OCI-LY1 (cell line): ENCODE results near the gene KLF11.
"Not testable (repeated sequence)": the region's sequence is repeated elsewhere in the genome, so short reads cannot be mapped to it uniquely, and the experiment has no call there.

ENCODE experiments used
- H2AFZ ChIP-seq: fragments of 200-600 bp; sonication (generic), shearing (Covaris generic); 2 replicates; pipeline ENCODE4 v1.6.0; 2014; ENCODE audit warnings: antibody characterized with exemption, mild to moderate bottlenecking, low read length
- H3F3A ChIP-seq: fragments of 200-600 bp; sonication (generic), shearing (Covaris generic); 2 replicates; pipeline ENCODE4 v1.6.0; 2014; ENCODE audit warnings: mild to moderate bottlenecking, antibody characterized with exemption, low read length, moderate library complexity; ENCODE audit not compliant: insufficient read depth
- H3K27ac ChIP-seq: fragments of 200-600 bp; sonication (generic); 2 replicates; pipeline ENCODE4 v1.5.1; 2014; ENCODE audit warnings: low read length, mixed run types, mild to moderate bottlenecking, low read depth; ENCODE audit not compliant: poor library complexity, severe bottlenecking
- H3K27me3 ChIP-seq: fragments of 200-600 bp; sonication (generic); 2 replicates; pipeline ENCODE4 v1.6.0; 2014; ENCODE audit warnings: antibody characterized with exemption, mild to moderate bottlenecking, low read length, moderate library complexity; ENCODE audit not compliant: insufficient read depth
- H3K36me3 ChIP-seq: fragments of 200-600 bp; sonication (generic); 2 replicates; pipeline ENCODE4 v1.6.1; 2014; ENCODE audit warnings: mild to moderate bottlenecking, antibody characterized with exemption, low read length, moderate library complexity, mixed read lengths; ENCODE audit not compliant: insufficient read depth
- H3K4me1 ChIP-seq: fragments of 200-600 bp; sonication (generic); 2 replicates; pipeline ENCODE4 v1.5.1; 2014; ENCODE audit warnings: mild to moderate bottlenecking, low read length, moderate library complexity; ENCODE audit not compliant: insufficient read depth, severe bottlenecking
- H3K4me2 ChIP-seq: fragments of 200-600 bp; sonication (generic), shearing (Covaris generic); 2 replicates; pipeline ENCODE4 v1.6.1; 2014; ENCODE audit warnings: low read length
- H3K4me3 ChIP-seq: fragments of 200-600 bp; sonication (generic); 2 replicates; pipeline ENCODE4 v1.5.1; 2014; ENCODE audit warnings: low read length, low read depth, mild to moderate bottlenecking, mixed read lengths; ENCODE audit not compliant: poor library complexity, severe bottlenecking
- H3K79me2 ChIP-seq: fragments of 200-600 bp; shearing (Covaris generic); 2 replicates; pipeline ENCODE4 v1.6.1; 2016; ENCODE audit warnings: mixed run types, low read length, mixed read lengths; ENCODE audit not compliant: insufficient read depth
- H3K9ac ChIP-seq: fragments of 200-600 bp; sonication (generic), shearing (Covaris generic); 2 replicates; pipeline ENCODE4 v1.6.1; 2014; ENCODE audit warnings: mild to moderate bottlenecking, low read length, mixed read lengths
- H3K9me2 ChIP-seq: fragments of 200-600 bp; sonication (generic), shearing (Covaris generic); 2 replicates; pipeline ENCODE4 v1.6.1; 2014; ENCODE audit warnings: low read depth, mild to moderate bottlenecking, low read length, mixed read lengths
- H3K9me3 ChIP-seq: fragments of 200-600 bp; shearing (Covaris generic); 2 replicates; pipeline ENCODE4 v1.6.1; 2014; ENCODE audit warnings: low read length, mixed read lengths
- H4K20me1 ChIP-seq: fragments of 200-600 bp; sonication (generic), shearing (Covaris generic); 2 replicates; pipeline ENCODE4 v1.6.0; 2016; ENCODE audit warnings: mild to moderate bottlenecking, low read length; ENCODE audit not compliant: insufficient read depth
- EZH2 ChIP-seq: fragments of 200-600 bp; sonication (generic), shearing (Covaris generic); IDR thresholded peaks from 2 replicates; pipeline ENCODE4 v1.8.0; 2017; ENCODE audit warnings: borderline replicate concordance, mixed run types, mild to moderate bottlenecking, antibody characterized with exemption, low read length, moderate library complexity, mixed read lengths
- TF ChIP-seq, protein P1 (sequence below): fragments of 200-600 bp; sonication (generic), shearing (Covaris generic); IDR thresholded peaks from 2 replicates; pipeline ENCODE4 v1.5.1; 2017; ENCODE audit warnings: mild to moderate bottlenecking, antibody characterized with exemption, low read length, moderate library complexity, mixed read lengths

The KLF11 gene

DNA sequence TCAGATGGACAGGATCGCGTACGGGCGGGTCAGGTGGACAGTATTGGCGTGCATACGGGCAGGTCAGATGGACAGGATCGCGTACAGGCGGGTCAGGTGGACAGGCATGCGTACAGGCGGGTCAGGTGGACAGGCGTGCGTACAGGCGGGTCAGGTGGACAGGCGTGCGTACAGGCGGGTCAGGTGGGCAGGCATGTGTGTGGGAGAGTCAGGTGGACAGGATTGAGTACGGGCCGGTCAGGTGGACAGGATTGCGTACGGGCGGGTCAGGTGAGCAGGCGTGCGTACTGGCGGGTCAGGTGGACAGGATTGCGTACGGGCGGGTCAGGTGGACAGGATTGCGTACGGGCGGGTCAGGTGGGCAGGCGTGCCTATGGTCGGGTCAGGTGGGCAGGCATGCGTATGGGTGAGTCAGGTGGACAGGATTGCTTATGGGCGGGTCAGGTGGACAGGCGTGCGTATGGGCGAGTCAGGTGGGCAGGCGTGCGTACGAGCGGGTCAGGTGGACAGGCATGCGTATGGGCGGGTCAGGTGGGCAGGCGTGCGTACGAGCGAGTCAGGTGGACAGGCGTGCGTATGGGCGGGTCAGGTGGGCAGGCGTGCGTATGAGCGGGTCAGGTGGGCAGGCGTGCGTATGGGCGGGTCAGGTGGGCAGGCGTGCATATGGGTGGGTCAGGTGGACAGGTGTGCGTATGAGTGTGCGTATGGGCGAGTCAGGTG lies 31.6 kb upstream of the KLF11 start:
- H3K9me2 ChIP-seq, H3K27ac ChIP-seq, H2AFZ ChIP-seq, H3K4me2 ChIP-seq, H4K20me1 ChIP-seq, H3K79me2 ChIP-seq, H3K36me3 ChIP-seq, H3K4me3 ChIP-seq, H3K9ac ChIP-seq, H3K9me3 ChIP-seq, H3F3A ChIP-seq, H3K4me1 ChIP-seq, H3K27me3 ChIP-seq: not testable (repeated sequence)

DNA sequence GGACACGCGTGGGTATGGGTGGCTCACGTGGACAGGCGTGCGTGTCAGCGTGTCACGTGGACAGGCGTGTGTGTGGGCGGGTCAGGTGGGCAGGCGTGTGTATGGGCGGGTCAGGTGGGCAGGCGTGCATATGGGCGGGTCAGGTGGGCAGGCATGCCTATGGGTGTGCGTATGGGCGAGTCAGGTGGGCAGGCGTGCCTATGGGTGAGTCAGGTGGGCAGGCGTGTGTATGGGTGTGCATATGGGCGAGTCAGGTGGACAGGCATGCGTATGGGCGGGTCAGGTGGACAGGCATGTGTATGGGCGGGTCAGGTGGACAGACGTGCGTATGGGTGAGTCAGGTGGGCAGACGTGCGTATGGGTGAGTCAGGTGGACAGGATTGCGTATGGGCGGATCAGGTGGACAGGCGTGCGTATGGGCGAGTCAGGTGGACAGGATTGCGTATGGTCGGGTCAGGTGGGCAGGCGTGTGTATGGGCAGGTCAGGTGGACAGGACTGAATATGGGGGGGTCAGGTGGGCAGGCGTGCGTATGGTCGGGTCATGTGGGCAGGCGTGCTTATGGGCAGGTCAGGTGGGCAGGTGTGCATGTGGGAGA lies 30.9 kb upstream of the KLF11 start:
- not testable (repeated sequence) for H3K4me3 ChIP-seq, H3K4me1 ChIP-seq, H3K9ac ChIP-seq, H3F3A ChIP-seq, H2AFZ ChIP-seq, H3K27me3 ChIP-seq, H3K36me3 ChIP-seq, H3K4me2 ChIP-seq, H3K9me2 ChIP-seq, H3K27ac ChIP-seq, H4K20me1 ChIP-seq, H3K79me2 ChIP-seq, H3K9me3 ChIP-seq

DNA sequence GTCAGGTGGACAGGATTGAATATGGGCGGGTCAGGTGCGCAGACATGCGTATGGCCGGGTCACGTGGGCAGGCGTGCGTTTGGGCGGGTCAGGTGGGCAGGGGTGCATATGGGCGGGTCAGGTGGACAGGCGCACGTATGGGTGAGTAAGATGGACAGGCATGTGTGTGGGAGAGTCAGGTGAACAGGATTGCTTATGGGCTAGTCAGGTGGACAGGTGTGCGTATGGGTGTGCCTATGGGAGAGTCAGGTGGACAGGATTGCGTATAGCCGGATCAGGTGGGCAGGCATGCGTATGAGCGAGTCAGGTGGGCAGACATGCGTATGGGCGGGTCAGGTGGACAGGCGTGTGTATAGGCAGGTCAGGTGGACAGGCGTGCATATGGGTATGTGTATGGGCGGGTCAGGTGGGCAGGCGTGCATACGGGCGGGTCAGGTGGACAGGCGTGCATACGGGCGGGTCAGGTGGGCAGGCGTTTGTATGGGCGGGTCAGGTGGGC lies 30.3 kb upstream of the KLF11 start:
- H3K27ac ChIP-seq: no peak overlapping the region

DNA sequence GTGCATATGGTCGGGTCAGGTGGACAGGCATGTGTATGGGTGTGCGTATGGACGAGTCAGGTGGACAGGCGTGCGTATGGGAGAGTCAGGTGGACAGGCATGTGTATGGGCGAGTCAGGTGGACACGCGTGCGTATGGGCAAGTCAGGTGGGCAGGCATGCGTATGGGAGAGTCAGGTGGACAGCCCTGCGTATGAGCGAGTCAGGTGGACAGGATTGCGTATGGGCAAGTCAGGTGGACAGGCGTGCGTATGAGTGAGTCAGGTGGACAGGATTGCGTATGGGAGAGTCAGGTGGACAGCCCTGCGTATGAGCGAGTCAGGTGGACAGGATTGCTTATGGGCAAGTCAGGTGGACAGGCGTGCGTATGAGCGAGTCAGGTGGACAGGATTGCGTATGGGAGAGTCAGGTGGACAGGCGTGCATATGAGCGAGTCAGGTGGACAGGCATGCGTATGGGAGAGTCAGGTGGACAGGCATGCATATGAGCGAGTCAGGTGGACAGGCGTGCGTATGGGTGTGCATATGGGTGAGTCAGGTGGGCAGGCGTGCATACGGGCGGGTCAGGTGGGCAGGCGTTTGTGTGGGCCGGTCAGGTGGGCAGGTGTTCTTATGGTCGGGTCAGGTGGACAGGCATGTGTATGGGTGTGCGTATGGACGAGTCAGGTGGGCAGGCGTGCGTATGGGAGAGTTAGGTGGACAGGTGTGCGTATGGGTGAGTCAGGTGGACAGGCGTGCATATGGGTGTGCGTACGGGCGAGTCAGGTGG lies 29.5 kb upstream of the KLF11 start:
- not testable (repeated sequence) for H3K9me2 ChIP-seq, H3K4me3 ChIP-seq, H3K4me2 ChIP-seq, H3K79me2 ChIP-seq, H3K27me3 ChIP-seq, H3K27ac ChIP-seq, H3K4me1 ChIP-seq, H3K9ac ChIP-seq, H3K36me3 ChIP-seq, H3K9me3 ChIP-seq, H4K20me1 ChIP-seq, H2AFZ ChIP-seq, H3F3A ChIP-seq

More for the DNA sequence above, 30.3 kb upstream of the KLF11 start:
- Histone ChIP-seq H3K4me1 (no peaks in the 10 kb centered on the region), H3K79me2 (no peaks in the 10 kb centered on the region), H3K36me3 (no peaks in the 10 kb centered on the region), H3F3A (no peaks in the 10 kb centered on the region), H3K4me3 (no peak overlapping the region), H2AFZ (no peak overlapping the region), H3K9ac (no peak overlapping the region), H4K20me1 (no peaks in the 10 kb centered on the region), H3K9me2 (no peaks in the 10 kb centered on the region), H3K4me2 (no peak overlapping the region), H3K9me3 (no peaks in the 10 kb centered on the region), H3K27me3 (no peaks in the 10 kb centered on the region)
- TF ChIP-seq EZH2: no peak
- TF ChIP-seq, protein P1, sequence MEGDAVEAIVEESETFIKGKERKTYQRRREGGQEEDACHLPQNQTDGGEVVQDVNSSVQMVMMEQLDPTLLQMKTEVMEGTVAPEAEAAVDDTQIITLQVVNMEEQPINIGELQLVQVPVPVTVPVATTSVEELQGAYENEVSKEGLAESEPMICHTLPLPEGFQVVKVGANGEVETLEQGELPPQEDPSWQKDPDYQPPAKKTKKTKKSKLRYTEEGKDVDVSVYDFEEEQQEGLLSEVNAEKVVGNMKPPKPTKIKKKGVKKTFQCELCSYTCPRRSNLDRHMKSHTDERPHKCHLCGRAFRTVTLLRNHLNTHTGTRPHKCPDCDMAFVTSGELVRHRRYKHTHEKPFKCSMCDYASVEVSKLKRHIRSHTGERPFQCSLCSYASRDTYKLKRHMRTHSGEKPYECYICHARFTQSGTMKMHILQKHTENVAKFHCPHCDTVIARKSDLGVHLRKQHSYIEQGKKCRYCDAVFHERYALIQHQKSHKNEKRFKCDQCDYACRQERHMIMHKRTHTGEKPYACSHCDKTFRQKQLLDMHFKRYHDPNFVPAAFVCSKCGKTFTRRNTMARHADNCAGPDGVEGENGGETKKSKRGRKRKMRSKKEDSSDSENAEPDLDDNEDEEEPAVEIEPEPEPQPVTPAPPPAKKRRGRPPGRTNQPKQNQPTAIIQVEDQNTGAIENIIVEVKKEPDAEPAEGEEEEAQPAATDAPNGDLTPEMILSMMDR: no peak
